Gastrocnemius medialis (tissue), 4 donors: Measurements from ENCODE around the gene WNT8A. TPM values are rescaled to one million over a fixed set of nuclear protein-coding genes. Genes with fewer than 3 reads are reported as not detected.

Source experiments
- ATAC-seq, 2 donors: fragments of 150-250 bp; one replicate each; pipeline ENCODE4 v1.9.1; 2016
- DNase-seq, 2 donors: peaks; one replicate each; pipeline ENCODE4 v3.0.0-alpha.2; 2019
- H3K27ac ChIP-seq, 4 donors: fragments of 200-600 bp; sonication (generic); 1 replicate in 1 of 4; 2 replicates in 3 of 4; pipeline ENCODE4 v1.5.1; 2016 to 2018; ENCODE audit warnings: mild to moderate bottlenecking in 2 of 4, moderate library complexity in 1 of 4
- H3K27me3 ChIP-seq, 3 donors: fragments of 200-600 bp; sonication (generic) in 2 of 3; 1 replicate in 1 of 3; 2 replicates in 2 of 3; pipeline versions ENCODE4 v1.5.1 to v1.6.0; 2016 to 2019; ENCODE audit warnings: mild to moderate bottlenecking in 1 of 3, moderate library complexity in 1 of 3
- H3K36me3 ChIP-seq, 2 donors: fragments of 200-600 bp; sonication (generic) in 1 of 2; one replicate each; pipeline ENCODE4 v1.5.1; 2017 to 2018
- H3K4me1 ChIP-seq, 2 donors: fragments of 200-600 bp; sonication (generic) in 1 of 2; one replicate each; pipeline ENCODE4 v1.5.1; 2016 to 2017; ENCODE audit warnings: mild to moderate bottlenecking in 2 of 2
- H3K4me3 ChIP-seq, 4 donors: fragments of 200-600 bp; sonication (generic) in 3 of 4; 1 replicate in 1 of 4; 2 replicates in 3 of 4; pipeline ENCODE4 v1.5.1; 2016 to 2019; ENCODE audit warnings: mild to moderate bottlenecking in 2 of 4
- H3K9me3 ChIP-seq, 3 donors: fragments of 200-600 bp; sonication (generic) in 2 of 3; 1 replicate in 1 of 3; 2 replicates in 2 of 3; pipeline ENCODE4 v1.5.1; 2016 to 2019
- CTCF ChIP-seq, 5 experiments: fragments of 450-650 bp in 3 of 5; fragments of 200-600 bp in 2 of 5; sonication (generic) in 2 of 5; IDR thresholded peaks in 4 of 5; conservative IDR thresholded peaks in 1 of 5; 1 replicate in 4 of 5; 2 replicates in 1 of 5; pipeline ENCODE4 v1.5.1; 2016 to 2019; ENCODE audit warnings: antibody characterized with exemption in 5 of 5, mild to moderate bottlenecking in 3 of 5, moderate library complexity in 3 of 5
- POLR2A ChIP-seq, 2 donors: fragments of 450-650 bp; IDR thresholded peaks; one replicate each; pipeline ENCODE4 v1.6.1; 2017; ENCODE audit warnings: antibody characterized with exemption in 2 of 2, mild to moderate bottlenecking in 2 of 2, moderate library complexity in 2 of 2
- in situ Hi-C, 4 donors: fragments of 200-750 bp; cut with MboI; loops; one replicate each; pipeline versions ENCODE4 v1.15.0 to v1.8.0; 2017; ENCODE audit warnings: low sequenced_read_pairs in 4 of 4
- intact Hi-C: fragments of 100-400 bp; cut with DNase I; formaldehyde crosslinking; loops from one replicate; pipeline ENCODE4 v1.15.1; 2023; ENCODE audit warnings: low total_unique reads
- total RNA-seq, 4 donors: library from RNA; depleted of rRNA; stranded (reverse); fragments of >200 nt; gene quantifications; one replicate each; pipeline versions ENCODE4 v1.1.0 to v1.2.3, GENCODE V29; 2016

Gene WNT8A
- total RNA-seq, 4 donors from 2014 or later = 0.51 TPM; not detected in 3

- Histone ChIP-seq H3K27ac (no peak overlapping the region), H3K36me3 (no peaks in the 10 kb centered on the region), H3K27me3 (peaks cover 0 to 5% (median 0%) of the 10 kb centered on the region in 3 donors), H3K4me1 (no peaks in the 10 kb centered on the region), H3K4me3 (no peak overlapping the region), H3K9me3 (no peaks in the 10 kb centered on the region)
- TF ChIP-seq CTCF (IDR thresholded peaks at IDR 0.05 in 4 of 5, conservative IDR thresholded peaks at IDR 0.05 in 1 of 5) = no peak
- TF ChIP-seq POLR2A (IDR thresholded peaks at IDR 0.05) = no peak
- intact Hi-C loops = no loop called here
- ATAC-seq (no peak), DNase-seq (no peak)
- in situ Hi-C loops = no loop called here
Measured at GRCh38 chr5:138054206-138054605, 29.6 kb upstream of the WNT8A start.

- intact Hi-C loops (no loop called here), in situ Hi-C loops (no loop called here)
- Histone ChIP-seq H3K4me3 (no peak overlapping the region), H3K9me3 (no peaks in the 10 kb centered on the region), H3K36me3 (no peaks in the 10 kb centered on the region), H3K27me3 (peaks cover 0 to 5% (median 0%) of the 10 kb centered on the region in 3 donors), H3K27ac (no peak overlapping the region), H3K4me1 (no peaks in the 10 kb centered on the region)
- no peak for ATAC-seq
- TF ChIP-seq CTCF (IDR thresholded peaks at IDR 0.05 in 4 of 5, conservative IDR thresholded peaks at IDR 0.05 in 1 of 5) (no peak), POLR2A (IDR thresholded peaks at IDR 0.05) (no peak)
- DNase-seq = no peak
Measured at GRCh38 chr5:138054847-138055558, 28.8 kb upstream of the WNT8A start.

- TF ChIP-seq POLR2A (IDR thresholded peaks at IDR 0.05) = no peak
- TF ChIP-seq CTCF (IDR thresholded peaks at IDR 0.05 in 4 of 5, conservative IDR thresholded peaks at IDR 0.05 in 1 of 5) = no peak
- no peaks in the 10 kb centered on the region for H3K4me1 ChIP-seq
- in situ Hi-C loops (no loop called here), intact Hi-C loops (no loop called here)
- DNase-seq (no peak), ATAC-seq (no peak)
- H3K36me3 ChIP-seq = no peaks in the 10 kb centered on the region
- no peak overlapping the region for H3K4me3 ChIP-seq
- no peaks in the 10 kb centered on the region for H3K27me3 ChIP-seq
- H3K27ac ChIP-seq = no peak overlapping the region
- H3K9me3 ChIP-seq = no peaks in the 10 kb centered on the region
Measured at GRCh38 chr5:138064526-138064925, 19.3 kb upstream of the WNT8A start.

- ATAC-seq (no peak), DNase-seq (no peak)
- Histone ChIP-seq H3K27ac (no peak overlapping the region), H3K36me3 (no peaks in the 10 kb centered on the region), H3K4me1 (no peaks in the 10 kb centered on the region), H3K27me3 (no peaks in the 10 kb centered on the region), H3K9me3 (no peaks in the 10 kb centered on the region), H3K4me3 (no peak overlapping the region)
- in situ Hi-C loops (no loop called here), intact Hi-C loops (no loop called here)
- no peak for TF ChIP-seq CTCF (IDR thresholded peaks at IDR 0.05 in 4 of 5, conservative IDR thresholded peaks at IDR 0.05 in 1 of 5)
Measured at GRCh38 chr5:138065102-138065501, 18.7 kb upstream of the WNT8A start.

- H3K4me3 ChIP-seq = no peak overlapping the region
- H3K27ac ChIP-seq = no peak overlapping the region
- ATAC-seq (no peak), DNase-seq (no peak)
- H3K4me1 ChIP-seq = no peaks in the 10 kb centered on the region
- TF ChIP-seq CTCF (IDR thresholded peaks at IDR 0.05 in 4 of 5, conservative IDR thresholded peaks at IDR 0.05 in 1 of 5) = no peak
- no peak for TF ChIP-seq POLR2A (IDR thresholded peaks at IDR 0.05)
- in situ Hi-C loops (no loop called here), intact Hi-C loops (no loop called here)
- H3K27me3 ChIP-seq = no peaks in the 10 kb centered on the region
- H3K9me3 ChIP-seq = no peaks in the 10 kb centered on the region
- H3K36me3 ChIP-seq = no peaks in the 10 kb centered on the region
Measured at GRCh38 chr5:138067945-138068344, 15.9 kb upstream of the WNT8A start.
